ENCODE data around the gene MID1.

MID1 gene

GRCh38 chrX:10501611-10502010 is 118.8 kb downstream of the MID1 start:
- Histone ChIP-seq H3K9ac (ENCODE audit: low read depth, low read length) (no peak overlapping the region), H3K36me3 (ENCODE audit: insufficient read depth, low read length) (peaks cover 8% of the 10 kb centered on the region; the same call in 1 of the 2 replicates), H3K9me3 (ENCODE audit: control insufficient read depth, insufficient read depth, low read length) (no peaks in the 10 kb centered on the region), H3K4me1 (ENCODE audit: insufficient read depth, low read length) (peaks cover 7% of the 10 kb centered on the region; the same call in 1 of the 2 replicates)

GRCh38 chrX:10496345-10496965 is 123.9 kb downstream of the MID1 start:
- peaks cover 14% of the 10 kb centered on the region for H3K36me3 ChIP-seq (ENCODE audit: insufficient read depth, low read length)
- no peaks in the 10 kb centered on the region for H3K9me3 ChIP-seq (ENCODE audit: control insufficient read depth, insufficient read depth, low read length)
- H3K4me1 ChIP-seq (ENCODE audit: insufficient read depth, low read length): no peaks in the 10 kb centered on the region
- H3K9ac ChIP-seq (ENCODE audit: low read depth, low read length): no peak overlapping the region

- H3K9me3 ChIP-seq (ENCODE audit: control insufficient read depth, insufficient read depth, low read length): no peaks in the 10 kb centered on the region
- peaks cover 14% of the 10 kb centered on the region for H3K36me3 ChIP-seq (ENCODE audit: insufficient read depth, low read length)
- no peak overlapping the region for H3K9ac ChIP-seq (ENCODE audit: low read depth, low read length)
- no peaks in the 10 kb centered on the region for H3K4me1 ChIP-seq (ENCODE audit: insufficient read depth, low read length)
These were observed 124.7 kb downstream of the MID1 start for GRCh38 chrX:10495677-10496076.

GRCh38 chrX:10492250-10492649 is 128.1 kb downstream of the MID1 start:
- Histone ChIP-seq H3K9ac (ENCODE audit: low read depth, low read length) (no peak overlapping the region), H3K36me3 (ENCODE audit: insufficient read depth, low read length) (peaks cover 9% of the 10 kb centered on the region; the same call in 1 of the 2 replicates), H3K9me3 (ENCODE audit: control insufficient read depth, insufficient read depth, low read length) (no peaks in the 10 kb centered on the region), H3K4me1 (ENCODE audit: insufficient read depth, low read length) (no peaks in the 10 kb centered on the region)

GRCh38 chrX:10486373-10486772 is 134.0 kb downstream of the MID1 start:
- H3K9ac ChIP-seq (ENCODE audit: low read depth, low read length): no peak overlapping the region
- H3K36me3 ChIP-seq (ENCODE audit: insufficient read depth, low read length): peaks cover 10% of the 10 kb centered on the region
- peaks cover 18% of the 10 kb centered on the region for H3K4me1 ChIP-seq (ENCODE audit: insufficient read depth, low read length)
- no peaks in the 10 kb centered on the region for H3K9me3 ChIP-seq (ENCODE audit: control insufficient read depth, insufficient read depth, low read length)

GRCh38 chrX:10485326-10485725 is 135.1 kb downstream of the MID1 start:
- H3K9me3 ChIP-seq (ENCODE audit: control insufficient read depth, insufficient read depth, low read length): no peaks in the 10 kb centered on the region
- H3K36me3 ChIP-seq (ENCODE audit: insufficient read depth, low read length): peaks cover 12% of the 10 kb centered on the region
- H3K4me1 ChIP-seq (ENCODE audit: insufficient read depth, low read length): peaks cover 18% of the 10 kb centered on the region
- H3K9ac ChIP-seq (ENCODE audit: low read depth, low read length): no peak overlapping the region

GRCh38 chrX:10484683-10485247 is 135.6 kb downstream of the MID1 start:
- Histone ChIP-seq H3K9ac (ENCODE audit: low read depth, low read length) (no peak overlapping the region), H3K4me1 (ENCODE audit: insufficient read depth, low read length) (peaks cover 18% of the 10 kb centered on the region)

GRCh38 chrX:10483191-10483831 is 137.1 kb downstream of the MID1 start:
- H3K4me1 ChIP-seq (ENCODE audit: insufficient read depth, low read length): peaks cover 18% of the 10 kb centered on the region

More at GRCh38 chrX:10484683-10485247, 135.6 kb downstream of the MID1 start:
- Histone ChIP-seq H3K36me3 (ENCODE audit: insufficient read depth, low read length) (peaks cover 16% of the 10 kb centered on the region), H3K9me3 (ENCODE audit: control insufficient read depth, insufficient read depth, low read length) (no peaks in the 10 kb centered on the region)

GRCh38 chrX:10482708-10483107 is 137.7 kb downstream of the MID1 start:
- Histone ChIP-seq H3K9ac (ENCODE audit: low read depth, low read length) (no peak overlapping the region), H3K9me3 (ENCODE audit: control insufficient read depth, insufficient read depth, low read length) (no peaks in the 10 kb centered on the region), H3K36me3 (ENCODE audit: insufficient read depth, low read length) (peaks cover 16% of the 10 kb centered on the region), H3K4me1 (ENCODE audit: insufficient read depth, low read length) (peaks cover 18% of the 10 kb centered on the region)

More at GRCh38 chrX:10483191-10483831, 137.1 kb downstream of the MID1 start:
- no peaks in the 10 kb centered on the region for H3K9me3 ChIP-seq (ENCODE audit: control insufficient read depth, insufficient read depth, low read length)
- H3K36me3 ChIP-seq (ENCODE audit: insufficient read depth, low read length): peaks cover 16% of the 10 kb centered on the region
- H3K9ac ChIP-seq (ENCODE audit: low read depth, low read length): no peak overlapping the region

GRCh38 chrX:10482261-10482660 is 138.1 kb downstream of the MID1 start:
- H3K36me3 ChIP-seq (ENCODE audit: insufficient read depth, low read length): peaks cover 17% of the 10 kb centered on the region
- no peak overlapping the region for H3K9ac ChIP-seq (ENCODE audit: low read depth, low read length)
- H3K9me3 ChIP-seq (ENCODE audit: control insufficient read depth, insufficient read depth, low read length): no peaks in the 10 kb centered on the region
- peaks cover 18% of the 10 kb centered on the region for H3K4me1 ChIP-seq (ENCODE audit: insufficient read depth, low read length)

- H3K9ac ChIP-seq (ENCODE audit: low read depth, low read length): no peak overlapping the region
- peaks cover 12% of the 10 kb centered on the region for H3K4me1 ChIP-seq (ENCODE audit: insufficient read depth, low read length)
- H3K36me3 ChIP-seq (ENCODE audit: insufficient read depth, low read length): peaks cover 21% of the 10 kb centered on the region
- H3K9me3 ChIP-seq (ENCODE audit: control insufficient read depth, insufficient read depth, low read length): no peaks in the 10 kb centered on the region
These were observed 139.5 kb downstream of the MID1 start for GRCh38 chrX:10480861-10481260.

- no peaks in the 10 kb centered on the region for H3K4me1 ChIP-seq (ENCODE audit: insufficient read depth, low read length)
- H3K36me3 ChIP-seq (ENCODE audit: insufficient read depth, low read length): peaks cover 24% of the 10 kb centered on the region
- no peak overlapping the region for H3K9ac ChIP-seq (ENCODE audit: low read depth, low read length)
- no peaks in the 10 kb centered on the region for H3K9me3 ChIP-seq (ENCODE audit: control insufficient read depth, insufficient read depth, low read length)
These were observed 140.9 kb downstream of the MID1 start for GRCh38 chrX:10479508-10479907.

GRCh38 chrX:10477525-10477924 is 142.9 kb downstream of the MID1 start:
- peaks cover 37% of the 10 kb centered on the region for H3K36me3 ChIP-seq (ENCODE audit: insufficient read depth, low read length)
- no peaks in the 10 kb centered on the region for H3K4me1 ChIP-seq (ENCODE audit: insufficient read depth, low read length)
- H3K9ac ChIP-seq (ENCODE audit: low read depth, low read length): no peak overlapping the region
- H3K9me3 ChIP-seq (ENCODE audit: control insufficient read depth, insufficient read depth, low read length): no peaks in the 10 kb centered on the region

GRCh38 chrX:10474913-10475568 is 145.3 kb downstream of the MID1 start:
- Histone ChIP-seq H3K9ac (ENCODE audit: low read depth, low read length) (no peak overlapping the region), H3K9me3 (ENCODE audit: control insufficient read depth, insufficient read depth, low read length) (no peaks in the 10 kb centered on the region), H3K36me3 (ENCODE audit: insufficient read depth, low read length) (peaks cover 35% of the 10 kb centered on the region), H3K4me1 (ENCODE audit: insufficient read depth, low read length) (no peaks in the 10 kb centered on the region)

All from ES-I3 (cell line).